Measurements from ENCODE around the gene SLC12A7.

- TF ChIP-seq CTCF (IDR thresholded peaks at IDR 0.05) (no peak), POLR2A (IDR thresholded peaks at IDR 0.05) (no peak)
Observed at GRCh38 chr5:1045960-1046560, 65.8 kb downstream of the SLC12A7 start.
